ENCODE measurements around the gene FOXA3.

The FOXA3 gene

DNA sequence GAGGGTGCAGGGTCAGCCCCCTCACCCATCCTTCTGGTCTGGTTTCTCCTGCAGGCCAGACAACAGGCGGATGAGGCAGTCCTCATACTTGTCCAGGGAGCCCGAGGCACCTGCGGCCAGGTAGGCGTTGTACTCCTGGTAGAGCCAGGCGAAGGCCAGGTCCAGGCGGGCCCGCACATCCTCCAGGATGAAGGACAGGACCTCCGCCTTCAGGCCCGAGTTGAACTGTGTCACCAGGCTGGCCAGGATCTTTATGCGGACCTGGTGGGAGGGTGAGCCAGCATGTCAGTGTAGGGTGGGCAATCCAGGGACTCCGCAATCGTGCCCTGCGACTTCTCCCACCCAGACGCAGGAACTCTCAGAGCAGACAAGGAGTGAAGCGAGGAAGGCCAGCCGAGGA, 35.2 kb upstream of the FOXA3 start:
- TF ChIP-seq, protein P1, sequence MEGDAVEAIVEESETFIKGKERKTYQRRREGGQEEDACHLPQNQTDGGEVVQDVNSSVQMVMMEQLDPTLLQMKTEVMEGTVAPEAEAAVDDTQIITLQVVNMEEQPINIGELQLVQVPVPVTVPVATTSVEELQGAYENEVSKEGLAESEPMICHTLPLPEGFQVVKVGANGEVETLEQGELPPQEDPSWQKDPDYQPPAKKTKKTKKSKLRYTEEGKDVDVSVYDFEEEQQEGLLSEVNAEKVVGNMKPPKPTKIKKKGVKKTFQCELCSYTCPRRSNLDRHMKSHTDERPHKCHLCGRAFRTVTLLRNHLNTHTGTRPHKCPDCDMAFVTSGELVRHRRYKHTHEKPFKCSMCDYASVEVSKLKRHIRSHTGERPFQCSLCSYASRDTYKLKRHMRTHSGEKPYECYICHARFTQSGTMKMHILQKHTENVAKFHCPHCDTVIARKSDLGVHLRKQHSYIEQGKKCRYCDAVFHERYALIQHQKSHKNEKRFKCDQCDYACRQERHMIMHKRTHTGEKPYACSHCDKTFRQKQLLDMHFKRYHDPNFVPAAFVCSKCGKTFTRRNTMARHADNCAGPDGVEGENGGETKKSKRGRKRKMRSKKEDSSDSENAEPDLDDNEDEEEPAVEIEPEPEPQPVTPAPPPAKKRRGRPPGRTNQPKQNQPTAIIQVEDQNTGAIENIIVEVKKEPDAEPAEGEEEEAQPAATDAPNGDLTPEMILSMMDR (IDR thresholded peaks at IDR 0.05; ENCODE audit: borderline replicate concordance, insufficient read depth, low read depth, low read length): no peak
- no peak overlapping the region for H3K4me3 ChIP-seq (ENCODE audit: low read depth, low read length)

DNA sequence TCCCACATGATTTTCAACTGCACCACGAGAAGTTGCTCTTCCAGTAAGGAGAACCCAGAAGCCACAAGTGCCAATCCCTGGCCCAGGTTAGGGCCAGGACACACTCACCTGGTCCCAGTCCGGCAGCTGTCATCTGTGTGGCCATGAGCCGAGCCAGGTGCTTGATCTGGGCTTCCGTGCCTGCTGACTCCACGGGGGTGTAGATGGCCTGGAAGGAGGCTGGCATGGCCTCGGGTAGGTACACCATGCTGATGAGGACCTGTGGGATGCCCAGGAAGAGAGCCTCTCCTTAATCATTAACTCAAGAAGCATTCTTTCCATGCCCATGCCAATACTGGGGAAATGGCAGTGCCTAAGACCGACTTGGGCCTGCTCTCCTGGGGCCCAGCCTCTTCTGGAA, 29.2 kb upstream of the FOXA3 start:
- no peak overlapping the region for H3K4me3 ChIP-seq (ENCODE audit: low read depth, low read length)
- TF ChIP-seq, protein P1 (IDR thresholded peaks at IDR 0.05; ENCODE audit: borderline replicate concordance, insufficient read depth, low read depth, low read length): no peak

DNA sequence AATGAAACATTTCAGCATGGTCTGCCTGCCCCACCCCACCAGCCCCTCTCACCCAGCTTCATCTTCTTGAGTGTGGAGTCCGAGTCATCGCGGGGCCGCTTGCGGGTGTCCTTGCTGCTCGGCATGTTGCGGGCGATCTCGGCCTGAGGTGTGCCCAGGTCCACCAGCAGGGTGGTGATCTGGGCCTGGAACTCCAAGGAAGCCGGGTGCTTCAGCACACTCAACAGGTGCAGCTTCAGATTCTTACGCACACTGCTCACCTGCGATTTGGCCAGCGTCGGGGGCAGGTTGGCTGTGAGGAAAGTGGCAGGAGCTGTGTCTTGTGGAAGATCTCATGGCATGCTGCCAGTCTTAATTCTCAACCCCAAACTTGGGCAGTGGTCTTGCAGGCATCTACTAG, 21.9 kb upstream of the FOXA3 start:
- TF ChIP-seq, protein P1 (IDR thresholded peaks at IDR 0.05; ENCODE audit: borderline replicate concordance, insufficient read depth, low read depth, low read length): no peak
- no peak overlapping the region for H3K4me3 ChIP-seq (ENCODE audit: low read depth, low read length)

DNA sequence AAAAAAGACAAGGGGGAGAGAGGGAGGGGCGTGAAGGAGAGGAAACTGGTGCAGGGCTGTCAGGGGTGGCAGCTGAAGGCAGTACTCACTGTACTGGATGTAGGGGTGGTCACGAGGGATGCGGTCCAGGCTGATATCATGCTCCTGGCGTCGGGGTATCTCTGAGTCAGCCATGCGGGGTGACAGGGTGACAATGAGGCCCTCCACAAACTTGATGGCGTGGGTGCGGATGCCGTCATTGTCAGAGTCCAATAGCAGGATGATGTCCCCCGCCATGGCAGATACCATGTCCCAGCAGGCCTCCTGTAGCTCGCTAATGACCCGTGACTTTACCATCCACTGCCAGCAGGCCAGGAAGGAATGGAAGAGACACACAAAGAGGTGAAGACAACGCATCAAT, 16.5 kb upstream of the FOXA3 start:
- no peak overlapping the region for H3K4me3 ChIP-seq (ENCODE audit: low read depth, low read length)
- TF ChIP-seq, protein P1 (IDR thresholded peaks at IDR 0.05; ENCODE audit: borderline replicate concordance, insufficient read depth, low read depth, low read length): no peak

DNA sequence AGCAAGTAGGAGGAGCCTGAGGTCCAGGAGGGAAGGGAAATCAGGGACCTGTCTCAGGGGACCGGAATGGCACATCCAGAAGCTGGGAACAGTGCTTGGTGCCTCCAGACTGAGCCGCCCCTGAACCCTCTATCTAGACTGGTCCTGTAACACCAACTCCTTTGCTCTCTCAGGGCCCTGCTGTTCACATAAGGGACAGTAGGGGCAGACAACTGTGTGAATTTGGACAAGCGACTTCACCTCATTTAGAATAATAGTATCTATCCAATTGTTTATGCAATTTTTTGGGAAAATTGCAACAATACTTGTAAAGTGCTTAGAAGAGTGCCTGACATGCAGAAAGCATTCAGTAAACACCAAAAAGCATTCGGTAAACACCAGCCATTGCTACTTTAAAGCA, 15.2 kb upstream of the FOXA3 start:
- H3K4me3 ChIP-seq (ENCODE audit: low read depth, low read length): no peak overlapping the region
- TF ChIP-seq, protein P1 (IDR thresholded peaks at IDR 0.05; ENCODE audit: borderline replicate concordance, insufficient read depth, low read depth, low read length): peak; percentile 38; the same call in 1 of the 2 replicates

DNA sequence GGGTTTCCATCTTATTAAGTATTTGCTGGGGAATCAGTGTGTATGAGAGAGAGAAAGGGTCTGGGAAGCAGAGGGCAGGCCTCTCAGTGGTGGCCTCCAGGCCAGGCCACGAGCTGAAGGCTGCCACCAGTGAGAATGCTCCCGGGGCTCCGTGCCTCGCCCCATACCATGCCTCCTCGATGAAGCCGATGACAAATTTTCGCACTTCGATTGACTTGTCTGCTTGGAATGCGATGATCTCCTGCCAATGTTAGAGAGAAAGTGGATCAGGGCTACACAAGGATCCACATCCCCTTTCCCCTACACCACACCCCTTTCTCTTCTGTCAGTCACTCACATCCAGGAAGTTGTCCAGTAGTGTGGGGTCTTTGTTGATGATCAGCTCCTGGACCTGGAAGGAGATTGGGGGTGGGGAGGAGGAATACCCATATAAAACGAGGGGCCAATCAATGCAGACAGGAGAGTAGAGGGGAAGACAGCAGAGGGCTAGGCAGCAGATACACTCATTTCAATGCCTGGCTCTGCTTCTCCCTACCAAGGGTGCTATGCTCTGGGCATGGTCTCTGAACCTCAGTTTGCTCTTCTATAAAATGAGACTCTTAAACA, 11.9 kb upstream of the FOXA3 start:
- no peak overlapping the region for H3K4me3 ChIP-seq (ENCODE audit: low read depth, low read length)
- TF ChIP-seq, protein P1 (IDR thresholded peaks at IDR 0.05; ENCODE audit: borderline replicate concordance, insufficient read depth, low read depth, low read length): no peak

DNA sequence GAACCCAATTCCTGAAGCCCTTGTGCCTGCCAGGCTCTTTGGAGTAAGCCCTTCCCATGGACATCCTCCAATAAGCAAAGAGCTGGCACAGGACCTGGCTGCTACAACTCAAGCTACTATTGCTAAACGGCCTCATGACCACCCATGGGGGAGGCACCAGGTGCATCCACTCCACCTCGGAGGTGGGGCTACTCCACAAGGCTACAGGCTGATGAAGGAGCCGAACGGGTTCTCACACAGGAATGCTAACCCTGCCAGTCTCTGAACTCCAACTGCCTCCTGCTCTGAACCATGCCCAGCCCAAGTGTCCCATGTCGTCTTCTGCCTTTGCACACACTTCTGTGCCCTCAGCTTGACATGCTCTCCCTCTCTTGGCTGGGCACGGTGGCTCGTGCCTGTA, 11.1 kb upstream of the FOXA3 start:
- no peak overlapping the region for H3K4me3 ChIP-seq (ENCODE audit: low read depth, low read length)
- TF ChIP-seq, protein P1 (IDR thresholded peaks at IDR 0.05; ENCODE audit: borderline replicate concordance, insufficient read depth, low read depth, low read length): no peak

All from GM12875 (cell line).